Body of pancreas (tissue), 4 donors: ENCODE results near the gene SUPT4H1.

Experiments used
- POLR2A ChIP-seq, 3 donors: fragments of 450-650 bp; IDR thresholded peaks; one replicate each; pipeline ENCODE4 v1.6.1; 2016; ENCODE audit warnings: antibody characterized with exemption in 3 of 3, mild to moderate bottlenecking in 2 of 3
- TF ChIP-seq, protein P1 (sequence below), 7 experiments: fragments of 450-650 bp in 4 of 7; fragments of 200-600 bp in 3 of 7; sonication (generic) in 3 of 7; IDR thresholded peaks; one replicate each; pipeline ENCODE4 v1.5.1; 2016 to 2019; ENCODE audit warnings: antibody characterized with exemption in 7 of 7

DNA sequence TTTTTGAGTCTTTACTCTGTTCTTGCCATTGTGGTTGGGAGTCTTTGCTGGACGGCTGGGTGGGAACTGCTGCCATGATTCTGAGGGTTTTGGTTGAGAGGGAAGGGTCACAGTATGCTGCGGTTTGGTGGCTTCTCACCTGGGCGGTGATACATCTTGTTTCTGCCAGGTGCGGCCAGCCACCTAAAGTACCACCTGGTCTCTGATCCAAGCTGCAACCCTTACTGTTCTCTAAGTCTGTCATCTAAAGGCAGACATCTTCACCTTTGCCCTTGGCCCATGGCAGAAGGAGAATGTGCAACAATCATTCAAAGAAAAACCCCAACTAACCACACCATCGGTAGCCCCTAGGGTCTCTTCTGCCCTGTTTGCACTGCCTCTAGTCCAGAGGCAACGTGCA lies 51.7 kb downstream of the SUPT4H1 start:
- TF ChIP-seq POLR2A (IDR thresholded peaks at IDR 0.05), result no peak
- TF ChIP-seq, protein P1, sequence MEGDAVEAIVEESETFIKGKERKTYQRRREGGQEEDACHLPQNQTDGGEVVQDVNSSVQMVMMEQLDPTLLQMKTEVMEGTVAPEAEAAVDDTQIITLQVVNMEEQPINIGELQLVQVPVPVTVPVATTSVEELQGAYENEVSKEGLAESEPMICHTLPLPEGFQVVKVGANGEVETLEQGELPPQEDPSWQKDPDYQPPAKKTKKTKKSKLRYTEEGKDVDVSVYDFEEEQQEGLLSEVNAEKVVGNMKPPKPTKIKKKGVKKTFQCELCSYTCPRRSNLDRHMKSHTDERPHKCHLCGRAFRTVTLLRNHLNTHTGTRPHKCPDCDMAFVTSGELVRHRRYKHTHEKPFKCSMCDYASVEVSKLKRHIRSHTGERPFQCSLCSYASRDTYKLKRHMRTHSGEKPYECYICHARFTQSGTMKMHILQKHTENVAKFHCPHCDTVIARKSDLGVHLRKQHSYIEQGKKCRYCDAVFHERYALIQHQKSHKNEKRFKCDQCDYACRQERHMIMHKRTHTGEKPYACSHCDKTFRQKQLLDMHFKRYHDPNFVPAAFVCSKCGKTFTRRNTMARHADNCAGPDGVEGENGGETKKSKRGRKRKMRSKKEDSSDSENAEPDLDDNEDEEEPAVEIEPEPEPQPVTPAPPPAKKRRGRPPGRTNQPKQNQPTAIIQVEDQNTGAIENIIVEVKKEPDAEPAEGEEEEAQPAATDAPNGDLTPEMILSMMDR (IDR thresholded peaks at IDR 0.05), result no peak
